Hypothalamus (tissue), 51 donors: Measurements from ENCODE around the gene SRBD1.
"Not testable (repeated sequence)": the region's sequence is repeated elsewhere in the genome, so short reads cannot be mapped to it uniquely, and the experiment has no call there.

ENCODE experiments used
- DNase-seq, 51 donors: peaks; one replicate each; lab custom pipeline; 2025; lab: John Stamatoyannopoulos, UW

The SRBD1 gene

DNA sequence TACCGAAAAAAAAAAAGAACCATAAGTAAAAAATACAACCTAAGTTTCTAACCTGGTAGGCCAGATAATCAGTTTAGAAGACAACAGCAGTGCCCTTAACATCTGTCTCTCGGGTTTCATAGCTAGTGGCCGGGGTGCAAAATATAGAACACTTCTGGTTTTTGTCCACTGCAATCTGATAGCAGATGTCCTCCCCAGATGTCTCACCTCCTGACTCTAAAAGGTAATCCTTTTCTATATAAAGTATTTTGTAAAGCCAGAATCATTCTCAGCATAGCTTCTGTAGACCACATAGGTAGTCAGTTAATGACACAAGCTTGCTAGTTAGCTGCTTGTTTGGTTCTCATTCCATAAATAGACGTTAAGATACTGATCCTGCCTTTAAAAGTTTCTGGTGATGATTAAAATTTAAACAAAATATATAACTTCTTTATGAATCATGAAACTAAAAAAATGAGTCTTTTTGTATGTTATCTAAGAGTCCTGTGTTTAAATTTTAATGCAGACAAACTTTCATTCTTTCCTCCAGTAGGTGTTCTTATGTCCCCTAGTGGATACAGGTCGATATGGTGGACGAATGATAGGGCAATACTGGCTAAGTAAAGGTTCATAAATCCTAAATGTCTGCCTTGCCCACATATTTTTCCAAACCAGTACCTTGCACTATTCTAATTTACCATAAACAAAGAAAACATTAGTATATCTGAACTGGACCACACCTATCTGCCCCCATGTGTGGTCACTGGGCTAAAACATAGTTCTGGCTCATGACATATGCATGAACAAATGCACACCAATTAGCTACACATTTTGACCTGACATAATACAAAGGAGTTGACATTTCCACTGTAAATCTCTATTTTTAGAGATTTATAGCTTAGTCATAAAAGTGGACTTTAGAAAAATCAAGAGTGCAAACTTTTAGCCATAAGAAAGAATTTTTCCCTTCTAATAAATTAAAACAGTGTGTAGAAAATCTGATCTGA is 171.0 kb downstream of the SRBD1 start:
- DNase-seq, result no peak

DNA sequence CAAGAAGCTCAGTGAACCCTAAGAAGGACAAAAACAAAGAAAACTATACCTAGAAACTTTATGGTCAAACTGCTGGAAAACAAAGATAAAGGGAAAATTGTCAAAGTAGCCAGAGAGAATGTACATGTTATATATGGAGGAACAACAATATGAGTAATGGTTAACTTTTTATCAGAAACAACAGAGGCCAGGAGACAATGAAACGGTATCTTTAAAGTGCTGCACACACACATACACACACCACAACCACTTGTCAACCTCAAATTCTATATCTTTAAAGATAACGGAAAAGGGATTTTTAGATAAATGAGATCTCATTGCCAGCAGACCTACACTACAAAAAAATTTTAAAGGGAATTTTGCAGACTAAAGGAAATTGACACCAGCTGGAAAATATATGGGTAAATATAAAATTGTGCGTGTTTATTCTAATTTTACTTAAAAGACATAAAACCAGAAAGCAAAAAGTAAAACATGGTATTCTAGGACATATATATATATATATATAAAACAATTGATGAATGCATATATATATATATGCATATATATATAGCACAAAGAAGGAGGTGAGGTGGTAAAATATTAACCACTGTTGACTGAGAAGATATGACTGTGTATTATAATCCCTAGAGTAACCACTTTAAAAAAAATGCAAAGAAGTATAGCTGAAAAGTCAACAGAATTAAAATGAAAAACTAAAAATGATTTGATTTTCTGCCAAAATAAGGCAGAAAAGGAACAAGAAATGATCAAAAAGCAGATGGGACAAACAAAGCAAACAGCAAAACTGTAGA is 172.0 kb downstream of the SRBD1 start:
- DNase-seq, result no peak

DNA sequence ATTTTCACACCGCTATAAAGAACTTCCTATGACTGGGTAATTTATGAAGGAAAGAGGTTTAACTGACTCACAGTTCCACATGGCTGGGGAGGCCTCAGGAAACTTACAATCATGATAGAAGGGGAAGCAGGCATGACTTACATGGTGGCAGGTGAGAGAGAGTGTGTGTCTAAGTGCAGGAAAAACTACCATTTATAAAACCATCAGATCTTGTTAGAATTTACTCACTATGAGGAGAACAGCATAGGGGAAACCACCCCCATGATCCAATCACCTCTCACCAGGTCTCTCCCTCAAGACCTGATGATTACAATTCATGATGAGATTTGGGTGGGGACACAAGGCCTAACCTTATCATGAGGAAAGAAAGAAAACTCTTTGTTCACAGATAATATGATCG is 174.6 kb downstream of the SRBD1 start:
- no peak for DNase-seq

DNA sequence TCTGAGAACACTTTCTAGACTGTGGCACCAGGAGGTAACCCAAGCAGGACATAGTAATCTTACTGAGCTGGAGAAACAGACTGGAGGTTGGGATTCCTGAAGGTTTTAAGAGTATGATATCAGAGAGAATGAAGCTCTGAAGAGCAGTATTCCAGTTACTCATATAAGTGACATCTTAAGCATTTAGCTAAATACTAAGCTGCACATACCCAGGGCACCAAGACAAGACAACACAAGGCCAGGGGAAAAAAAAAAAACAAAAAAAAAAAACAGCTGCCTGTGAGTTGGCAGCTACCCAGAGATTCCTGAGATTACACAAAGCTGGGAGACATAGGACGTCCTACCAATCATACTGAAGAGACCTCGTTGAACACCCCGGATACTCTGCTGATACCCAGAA is 175.8 kb downstream of the SRBD1 start:
- DNase-seq, result no peak

DNA sequence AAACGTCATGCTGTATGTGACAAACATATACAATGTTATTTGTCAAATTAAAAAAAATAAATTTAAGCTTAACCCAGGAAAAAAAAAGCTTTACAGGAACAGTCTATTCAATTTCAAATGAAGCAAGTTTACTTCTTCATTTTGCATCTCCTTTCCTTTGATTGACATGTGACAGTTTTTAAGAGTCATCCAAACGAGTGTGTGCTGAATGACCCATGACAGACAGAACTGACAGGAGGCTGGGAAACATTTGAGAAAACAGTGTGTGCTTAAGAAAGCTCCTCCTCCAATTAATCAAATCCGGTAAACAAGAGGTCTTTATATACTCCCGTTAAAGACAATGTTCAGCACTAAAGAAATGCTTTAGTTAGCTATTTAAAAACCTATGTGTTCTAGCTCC is 177.7 kb downstream of the SRBD1 start:
- no peak for DNase-seq

DNA sequence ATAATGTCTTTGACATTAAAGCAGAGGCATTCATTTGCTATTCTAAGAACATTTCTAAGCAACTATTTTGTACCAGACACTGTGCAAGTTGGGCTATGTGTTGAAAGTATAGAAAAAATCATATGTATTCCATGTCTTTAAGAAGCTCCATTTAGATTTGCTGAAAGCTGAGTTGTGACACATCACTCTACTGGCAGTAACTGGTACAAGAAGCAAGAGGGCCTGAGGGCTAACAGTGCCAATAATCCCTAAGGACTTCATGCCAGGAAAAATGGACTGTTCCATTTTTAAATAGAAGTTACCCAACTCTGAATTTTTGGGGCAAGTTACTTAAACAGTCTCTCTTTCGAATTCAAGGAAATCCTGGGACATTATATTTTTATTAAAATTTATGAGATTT is 178.7 kb downstream of the SRBD1 start:
- no peak for DNase-seq

DNA sequence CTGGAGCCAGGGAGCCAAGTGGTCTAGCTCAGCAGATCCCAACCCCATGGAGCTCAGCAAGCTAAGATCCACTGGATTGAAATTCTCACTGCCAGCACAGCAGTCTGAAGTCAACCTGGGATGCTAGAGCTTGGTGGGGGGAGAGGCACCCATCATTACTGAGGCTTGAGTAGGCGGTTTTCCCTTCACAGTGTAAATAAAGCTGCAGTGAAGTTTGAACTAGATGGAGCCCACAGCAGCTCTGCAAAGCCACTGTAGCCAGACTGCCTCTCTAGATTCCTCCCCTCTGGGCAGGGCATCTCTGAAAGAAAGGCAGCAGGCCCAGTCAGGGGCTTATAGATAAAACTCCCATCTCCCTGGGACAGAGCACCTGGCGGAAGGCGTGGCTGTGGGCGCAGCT is 185.0 kb downstream of the SRBD1 start:
- DNase-seq, result not testable (repeated sequence)

DNA sequence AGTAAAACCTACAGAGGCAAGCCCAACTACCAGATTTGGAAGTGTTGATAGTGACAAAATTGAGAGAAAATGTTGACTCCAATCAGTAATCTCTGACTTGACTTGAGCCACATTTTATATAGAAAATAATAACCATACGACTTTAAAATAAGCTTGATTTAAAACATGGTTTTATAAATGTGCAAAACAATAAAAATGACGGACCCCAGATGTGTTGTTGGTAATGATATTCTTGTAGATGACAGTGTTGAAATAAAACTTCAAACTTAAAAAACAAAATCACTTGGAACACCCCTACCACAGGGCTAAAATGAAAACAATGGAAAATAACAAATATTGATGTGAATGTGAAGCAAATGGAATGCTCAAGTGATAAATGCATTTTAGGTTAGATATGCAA is 188.1 kb downstream of the SRBD1 start:
- DNase-seq, result no peak

DNA sequence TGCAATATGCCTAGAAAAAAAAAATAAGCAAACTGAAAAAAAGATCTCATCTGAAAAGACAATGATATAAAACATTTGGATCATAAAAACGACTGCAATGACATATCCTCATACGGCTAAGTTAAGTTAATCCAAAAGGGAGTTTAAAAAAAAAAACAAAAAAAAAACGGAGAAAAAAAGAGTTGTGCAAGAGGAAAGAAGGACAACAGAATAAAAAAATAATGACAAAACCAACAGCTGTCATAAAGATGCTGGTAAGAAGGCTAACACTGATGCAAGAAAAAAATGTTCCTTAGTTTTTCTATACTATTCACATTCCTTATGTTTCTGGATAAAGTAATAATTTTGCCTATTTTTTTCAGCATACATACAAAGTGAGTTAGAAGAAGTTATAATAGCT is 192.5 kb downstream of the SRBD1 start:
- no peak for DNase-seq

DNA sequence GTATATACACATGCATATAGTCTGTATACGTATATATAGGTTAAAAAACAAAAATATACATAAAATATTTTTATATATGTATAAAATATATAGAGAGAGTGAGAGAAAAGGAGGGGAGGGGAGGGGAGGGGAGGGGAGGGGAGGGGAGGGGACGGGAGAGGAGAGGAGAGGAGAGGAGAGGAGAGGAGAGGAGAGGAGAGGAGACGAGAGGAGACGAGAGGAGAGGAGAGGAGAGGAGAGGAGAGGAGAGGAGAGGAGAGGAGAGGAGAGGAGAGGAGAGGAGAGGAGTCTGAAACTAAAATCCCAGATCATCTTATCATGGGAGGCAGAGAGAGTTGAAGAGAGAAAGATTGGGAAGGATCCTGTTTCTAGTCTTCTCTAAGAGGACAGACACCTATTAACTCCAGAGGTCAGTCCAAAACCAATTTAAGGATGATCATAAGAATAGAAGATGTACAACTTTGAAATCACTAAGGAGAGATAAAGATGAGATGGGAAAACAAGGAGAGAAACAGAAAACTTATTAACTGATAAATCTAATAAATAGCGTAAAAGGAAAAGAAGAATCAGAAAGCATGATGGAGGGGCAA is 195.4 kb downstream of the SRBD1 start:
- DNase-seq, result no peak

DNA sequence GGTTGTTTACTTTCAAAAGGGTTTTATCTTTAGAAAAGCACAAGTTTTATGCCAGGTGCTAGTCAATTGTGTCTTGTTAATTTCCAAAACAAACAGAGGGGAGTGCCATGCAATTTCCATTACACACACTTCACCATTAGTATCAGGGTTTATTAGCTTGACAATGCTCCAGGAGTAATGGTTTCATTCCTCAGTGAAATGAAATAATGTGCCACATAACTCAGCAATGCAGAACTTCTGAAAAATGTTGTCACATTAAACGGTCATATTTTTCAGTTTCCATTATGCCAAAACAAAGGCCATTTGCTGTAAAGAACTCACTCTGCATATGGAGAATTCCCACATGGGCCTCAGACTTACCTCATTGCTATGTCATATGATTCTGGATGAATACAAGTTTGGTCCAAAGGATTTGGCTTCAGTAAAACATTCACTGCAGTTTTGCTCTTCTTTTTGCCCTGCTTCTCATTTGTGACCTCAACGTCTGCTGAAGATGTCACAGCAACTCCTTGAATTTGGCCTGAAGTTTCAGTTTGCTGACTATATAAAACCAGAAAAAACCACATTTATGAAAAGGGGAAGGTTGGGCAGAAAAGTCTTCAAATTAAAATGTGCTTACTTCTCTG is 198.2 kb downstream of the SRBD1 start:
- no peak for DNase-seq

DNA sequence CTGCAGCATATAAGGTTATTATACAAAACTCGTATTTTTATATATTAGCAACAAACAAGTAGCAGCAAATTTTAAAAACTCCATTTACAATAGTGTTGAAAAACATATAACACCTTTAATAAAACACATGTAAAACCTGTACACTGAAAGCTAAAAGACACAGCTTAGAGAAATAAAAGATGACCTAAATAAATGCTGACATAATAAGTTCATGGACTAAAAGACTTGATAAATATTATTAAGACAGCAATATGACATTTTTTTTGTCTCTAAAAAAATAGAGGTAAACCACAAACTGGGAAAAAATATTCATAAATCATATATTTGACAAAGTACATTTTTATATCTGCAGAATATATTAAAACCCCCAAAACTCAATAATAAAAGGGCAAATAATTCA is 201.4 kb downstream of the SRBD1 start:
- no peak for DNase-seq

DNA sequence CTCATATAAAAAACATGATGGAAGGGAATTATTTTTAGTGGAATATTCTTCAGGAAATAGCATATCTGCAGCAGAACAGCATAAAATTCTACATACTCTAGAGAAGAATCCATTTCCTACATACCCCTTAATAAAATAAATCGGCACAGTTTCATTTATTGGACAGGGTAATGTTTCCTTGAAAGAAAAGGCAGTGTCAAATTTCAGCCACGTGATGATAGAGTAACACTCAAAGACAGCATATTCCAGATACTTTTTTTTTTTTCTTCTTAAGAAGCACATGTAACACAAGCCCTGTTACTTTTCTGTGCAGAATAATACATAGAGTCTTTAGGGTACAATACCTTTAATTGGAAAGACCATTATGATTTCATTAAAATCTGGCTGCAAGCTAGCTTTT is 204.4 kb downstream of the SRBD1 start:
- DNase-seq, result no peak

DNA sequence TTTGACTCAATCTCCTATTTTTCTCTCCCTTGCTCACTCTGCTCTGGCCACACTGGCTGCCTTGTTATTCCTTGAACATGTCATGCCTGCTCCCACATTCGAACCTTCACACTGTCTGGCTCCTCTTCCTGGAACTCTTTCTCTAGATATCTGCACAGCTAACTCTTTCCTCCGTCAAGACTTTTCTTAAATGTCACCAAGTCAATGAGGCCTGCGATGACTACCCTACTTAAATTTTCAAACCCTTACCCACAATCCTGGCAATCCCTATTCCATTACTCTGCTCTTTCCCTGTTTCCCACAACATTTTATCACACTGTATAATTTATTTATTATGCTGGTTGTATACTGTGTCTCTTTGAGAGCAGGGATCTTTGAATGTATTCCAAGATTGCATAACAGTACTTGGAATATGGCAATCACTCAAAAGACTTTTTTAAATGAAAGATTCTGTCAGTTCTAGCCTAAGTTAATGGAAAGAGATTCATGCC is 206.2 kb downstream of the SRBD1 start:
- DNase-seq, result no peak

DNA sequence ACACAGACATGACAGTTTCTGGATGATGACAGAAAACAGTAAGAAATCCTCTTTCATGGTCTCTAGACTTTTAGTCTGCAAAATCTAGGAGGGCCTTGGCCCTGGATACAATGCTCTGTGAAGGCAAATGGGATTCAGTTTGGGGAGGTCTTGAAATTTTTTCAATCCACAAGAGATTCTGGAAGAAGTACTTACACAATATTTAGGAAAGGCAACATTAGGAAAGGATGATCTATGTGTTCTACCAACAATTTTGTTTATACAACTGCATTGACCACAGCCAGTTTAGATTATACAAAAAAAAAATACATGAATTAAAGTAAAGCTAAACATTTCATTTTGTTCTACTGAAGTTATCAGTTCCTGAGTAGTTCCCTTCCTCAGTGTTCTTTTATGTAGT is 208.0 kb downstream of the SRBD1 start:
- DNase-seq, result no peak

DNA sequence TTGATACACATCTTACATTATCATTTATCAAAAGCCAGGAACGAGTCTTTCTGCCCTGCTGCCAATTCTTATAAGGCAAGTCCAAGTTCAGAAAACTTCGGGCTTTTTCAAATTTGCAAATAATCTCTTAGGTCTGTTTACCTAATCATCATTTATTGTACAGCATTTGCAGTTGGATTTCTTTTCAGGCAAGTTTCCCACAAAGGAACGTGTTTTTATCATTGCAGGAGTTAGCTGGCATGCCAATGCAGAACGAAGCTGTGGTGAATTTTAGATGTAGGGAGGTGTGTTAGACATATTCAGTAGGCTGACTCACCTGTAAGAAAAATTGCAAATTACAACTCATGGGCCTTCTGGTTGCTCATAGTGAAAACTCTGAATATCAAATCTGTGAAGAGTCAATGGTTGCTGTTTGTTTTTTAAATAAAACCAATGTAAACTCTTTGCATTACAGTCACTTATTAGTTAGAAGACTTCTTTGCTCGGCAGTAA is 209.6 kb downstream of the SRBD1 start:
- DNase-seq, result no peak

DNA sequence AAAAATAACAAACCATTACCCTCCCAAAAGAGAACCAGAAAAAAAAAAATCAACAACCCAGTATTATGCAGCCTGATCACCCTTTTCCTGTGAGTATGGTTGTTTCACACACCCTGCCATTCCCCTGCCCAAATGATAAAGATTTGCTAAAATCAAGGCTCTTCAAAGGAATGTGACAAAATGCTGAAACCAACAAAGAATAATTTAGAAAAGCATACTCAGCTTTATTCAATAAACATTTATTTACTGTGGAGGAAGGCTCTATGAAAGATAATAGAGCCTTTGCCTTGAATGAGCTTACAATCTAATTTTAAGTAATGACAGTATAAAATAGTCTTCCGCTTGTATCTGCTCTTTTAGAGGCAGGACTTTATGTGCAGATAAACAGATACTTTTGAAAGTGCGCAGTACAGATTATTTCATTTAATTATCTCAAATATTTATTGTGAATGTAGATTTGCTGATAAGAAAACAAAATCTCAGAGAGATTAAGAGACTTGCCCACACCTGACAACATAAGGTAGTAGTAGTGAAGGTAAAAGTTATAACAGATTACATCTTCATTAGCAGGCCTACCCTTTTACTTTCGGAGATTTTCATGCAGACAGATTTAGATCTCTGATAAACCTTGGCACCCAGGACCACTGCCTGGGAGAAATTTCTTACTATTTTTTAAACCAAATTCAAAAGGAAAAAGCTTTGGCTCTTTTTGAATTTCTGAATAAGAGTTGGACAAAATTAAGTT is 211.9 kb downstream of the SRBD1 start:
- no peak for DNase-seq

DNA sequence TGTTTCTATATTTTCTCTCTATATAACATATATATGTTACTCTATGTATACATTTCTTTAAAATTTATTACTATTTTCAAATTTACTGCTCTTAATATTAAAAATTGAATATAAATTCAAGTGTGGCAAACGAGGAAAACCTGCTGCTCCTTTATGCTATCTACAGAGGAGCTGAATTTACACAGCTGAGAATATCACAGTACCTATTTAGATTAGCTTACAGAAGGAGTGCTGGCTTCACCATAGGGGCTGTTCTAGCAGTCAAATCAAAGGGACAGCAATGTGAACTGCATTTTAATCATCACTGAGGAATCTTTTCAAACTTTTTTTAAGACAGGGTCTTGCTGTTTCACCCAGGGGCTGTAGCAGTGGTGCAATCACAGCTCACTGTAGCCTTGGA is 213.8 kb downstream of the SRBD1 start:
- DNase-seq, result no peak

DNA sequence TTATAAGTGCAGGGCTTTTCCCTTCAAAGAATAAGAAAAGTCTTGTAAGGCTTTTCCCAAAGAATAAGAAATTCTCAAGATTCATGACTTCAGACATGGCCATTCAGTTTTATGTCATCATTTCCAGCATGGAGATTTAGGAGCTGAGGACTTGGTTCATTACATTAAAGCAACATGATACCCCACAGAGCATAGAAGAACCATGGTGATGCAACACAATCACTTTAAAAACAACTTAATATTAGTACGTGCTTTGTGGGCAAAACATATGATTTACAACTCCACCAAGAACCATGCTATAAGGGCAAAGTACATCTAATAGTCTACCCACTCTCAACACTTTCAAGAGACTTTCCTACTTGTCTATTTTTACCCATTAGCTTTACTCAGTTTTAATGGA is 214.4 kb downstream of the SRBD1 start:
- DNase-seq, result no peak

DNA sequence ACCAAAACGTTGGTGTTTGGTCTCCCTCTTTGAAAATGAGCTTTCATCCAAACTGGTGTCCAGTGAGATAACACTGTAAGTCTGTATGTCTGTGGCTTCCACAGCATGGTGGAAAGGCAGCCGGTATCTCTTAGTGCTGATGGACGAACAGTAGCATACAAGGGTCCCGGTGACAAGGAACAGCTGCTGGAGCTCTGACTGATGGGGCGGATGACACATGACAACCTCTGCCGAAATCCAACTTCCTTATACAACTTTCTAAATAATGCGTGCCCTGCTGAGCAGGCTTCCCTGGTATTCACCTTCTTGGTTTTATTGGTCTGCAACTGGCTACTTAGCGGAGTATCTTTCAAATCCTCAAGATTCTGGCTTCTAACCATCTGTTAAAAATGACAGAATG is 216.2 kb downstream of the SRBD1 start:
- DNase-seq, result no peak
